ENCODE measurements around the gene DNAJC5.
A peak's percentile ranks its signal among the peaks of the same experiment; 100 is the strongest.

DNAJC5 gene

DNA sequence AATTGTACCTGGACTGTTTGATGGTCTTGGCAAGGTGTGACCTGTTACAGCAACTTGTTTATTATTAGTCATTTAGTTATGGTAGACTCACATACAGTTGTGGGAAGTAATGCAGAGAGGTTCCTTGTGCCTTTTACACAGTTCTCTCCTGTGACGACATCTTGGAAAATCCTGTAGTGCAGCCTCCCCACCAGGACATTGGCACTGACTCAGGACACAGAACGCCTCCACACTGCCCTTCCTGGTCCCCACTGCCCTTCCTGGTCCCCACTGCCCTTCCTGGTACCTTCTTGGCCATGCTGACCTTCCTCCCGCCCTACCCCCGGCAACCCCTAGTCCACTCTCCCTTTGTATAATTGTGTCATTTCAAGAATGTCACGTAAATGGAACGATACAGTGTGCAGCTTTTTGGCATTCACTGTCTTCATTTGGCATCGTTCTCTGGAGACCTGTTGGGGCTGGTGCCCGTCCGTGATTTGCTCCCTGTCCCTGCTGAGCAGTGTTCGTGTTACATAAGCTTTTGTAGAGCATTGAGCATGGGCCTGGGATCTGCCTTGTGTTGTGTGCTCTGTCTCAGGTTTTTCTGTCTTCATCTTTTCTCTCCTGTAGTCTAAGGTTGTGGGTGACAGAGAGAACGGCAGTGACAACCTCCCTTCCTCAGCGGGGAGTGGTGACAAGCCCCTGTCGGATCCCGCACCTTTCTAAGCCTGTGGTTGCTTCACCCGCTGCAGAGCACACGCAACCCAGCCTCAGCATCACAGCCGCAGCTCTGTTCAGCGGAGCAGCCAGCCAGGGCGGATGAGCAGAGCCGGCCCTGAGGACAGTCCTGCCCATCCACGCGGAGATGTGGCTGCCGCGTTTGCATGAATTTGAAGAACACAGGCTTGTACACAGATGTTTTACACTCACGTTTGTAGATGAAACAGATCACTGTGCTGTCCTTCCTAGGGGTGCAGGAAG is 5.4 kb upstream of the DNAJC5 start:
- Mint-ChIP-seq H3K4me3 (no peak overlapping the region), H3K36me3 (no peaks in the 10 kb centered on the region)

DNA sequence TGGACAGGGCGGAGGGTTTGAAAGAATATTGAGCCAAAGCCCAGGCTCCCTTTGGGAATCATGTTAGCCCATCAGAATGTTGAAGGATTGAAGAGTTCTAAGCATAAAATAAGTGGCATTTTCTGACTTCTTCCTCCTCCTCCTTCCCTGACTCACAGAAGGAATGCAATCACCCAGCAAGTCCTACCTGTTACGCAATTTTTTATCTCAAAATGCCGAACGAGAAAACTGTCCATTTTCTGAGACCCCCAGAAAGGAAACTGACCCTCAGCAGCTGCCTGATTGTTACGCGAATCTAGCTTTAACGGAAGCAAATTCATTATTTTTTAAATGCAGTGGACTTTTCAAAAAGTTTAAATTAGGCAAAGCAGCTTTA is 4.7 kb upstream of the DNAJC5 start:
- Mint-ChIP-seq H3K36me3 (no peaks in the 10 kb centered on the region), H3K4me1 (ENCODE audit: low read depth) (peaks cover 4% of the 10 kb centered on the region)

More for the DNA sequence above, 5.4 kb upstream of the DNAJC5 start:
- peaks cover 4% of the 10 kb centered on the region for H3K4me1 Mint-ChIP-seq (ENCODE audit: low read depth)
- H3K9me3 Mint-ChIP-seq (ENCODE audit: low read depth) = no peaks in the 10 kb centered on the region
- no peak overlapping the region for H3K27ac Mint-ChIP-seq
- H3K27me3 Mint-ChIP-seq = no peaks in the 10 kb centered on the region

DNA sequence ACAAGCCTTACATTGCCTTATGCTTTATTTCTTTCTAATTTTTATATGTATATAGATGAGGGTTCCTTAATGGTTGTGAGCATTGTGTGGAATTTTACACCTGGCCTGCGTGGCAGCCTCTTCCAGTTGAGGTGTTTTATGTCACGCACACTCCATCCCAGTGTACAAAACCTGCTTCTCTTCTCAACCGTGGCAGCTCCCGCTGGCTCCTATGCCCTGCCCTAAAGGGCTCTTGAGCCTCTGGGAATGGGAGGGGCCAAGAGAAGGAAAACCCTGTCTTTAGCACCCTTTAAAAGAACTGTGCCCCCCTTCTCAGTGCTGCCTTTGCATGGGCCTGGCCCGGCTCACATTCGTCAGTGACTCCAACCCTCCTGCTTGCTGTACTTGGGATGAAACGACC is 4.3 kb upstream of the DNAJC5 start:
- H3K9me3 Mint-ChIP-seq (ENCODE audit: low read depth) = no peaks in the 10 kb centered on the region
- no peak overlapping the region for H3K27ac Mint-ChIP-seq
- H3K4me3 Mint-ChIP-seq = no peak overlapping the region
- peaks cover 4% of the 10 kb centered on the region for H3K4me1 Mint-ChIP-seq (ENCODE audit: low read depth)
- H3K36me3 Mint-ChIP-seq = no peaks in the 10 kb centered on the region
- no peaks in the 10 kb centered on the region for H3K27me3 Mint-ChIP-seq

More for the DNA sequence above, 4.7 kb upstream of the DNAJC5 start:
- Mint-ChIP-seq H3K4me3 (no peak overlapping the region), H3K27me3 (no peaks in the 10 kb centered on the region), H3K27ac (no peak overlapping the region), H3K9me3 (ENCODE audit: low read depth) (no peaks in the 10 kb centered on the region)

DNA sequence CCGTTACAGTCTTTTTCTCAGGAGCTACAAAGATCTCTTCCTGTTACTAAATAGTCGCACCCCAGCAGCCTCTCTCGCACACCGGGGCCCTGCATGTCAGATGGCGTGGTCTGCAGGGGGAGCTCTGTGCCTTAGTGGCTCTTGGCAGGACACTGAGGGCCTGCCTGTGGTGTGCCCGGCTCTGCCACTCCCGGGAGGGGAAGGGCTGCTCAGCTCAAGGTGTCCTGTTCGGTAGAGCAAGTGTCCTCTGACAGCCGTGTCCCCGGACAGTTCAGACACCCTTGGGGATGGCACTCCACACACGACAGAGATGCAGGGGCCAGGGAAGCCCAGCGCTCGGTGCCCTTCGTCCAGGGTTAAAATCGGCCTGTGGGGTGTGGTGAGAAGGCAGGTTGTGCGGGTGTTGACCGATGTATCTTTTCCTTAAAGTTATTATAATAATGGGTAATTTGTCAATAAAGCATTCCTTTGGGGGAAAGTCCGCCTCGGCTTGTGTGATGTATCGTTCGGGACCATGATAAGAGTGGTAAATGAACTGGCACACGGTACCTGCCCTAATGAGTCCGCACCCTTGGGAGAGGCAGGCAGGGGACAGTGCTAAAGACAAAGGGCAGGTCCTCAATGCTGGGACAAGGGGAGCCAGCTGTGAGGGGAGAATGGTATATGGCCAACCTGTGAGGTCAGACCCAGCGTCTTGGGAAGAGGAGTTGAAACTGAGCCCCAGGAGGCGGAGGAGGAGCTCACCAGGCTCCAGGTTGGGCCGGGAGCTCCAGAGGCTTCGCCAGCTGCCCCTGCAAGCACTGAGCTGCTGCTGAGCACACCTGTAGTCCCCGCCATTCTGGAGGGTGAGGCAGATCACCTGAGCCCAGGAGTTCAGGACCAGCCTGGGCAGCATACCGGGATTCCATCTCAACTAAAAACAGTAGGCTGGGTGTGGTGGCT is 3.6 kb upstream of the DNAJC5 start:
- Mint-ChIP-seq H3K9me3 (ENCODE audit: low read depth) (no peaks in the 10 kb centered on the region), H3K4me1 (ENCODE audit: low read depth) (peaks cover 10% of the 10 kb centered on the region), H3K27ac (no peak overlapping the region), H3K27me3 (no peaks in the 10 kb centered on the region), H3K4me3 (no peak overlapping the region), H3K36me3 (no peaks in the 10 kb centered on the region)

DNA sequence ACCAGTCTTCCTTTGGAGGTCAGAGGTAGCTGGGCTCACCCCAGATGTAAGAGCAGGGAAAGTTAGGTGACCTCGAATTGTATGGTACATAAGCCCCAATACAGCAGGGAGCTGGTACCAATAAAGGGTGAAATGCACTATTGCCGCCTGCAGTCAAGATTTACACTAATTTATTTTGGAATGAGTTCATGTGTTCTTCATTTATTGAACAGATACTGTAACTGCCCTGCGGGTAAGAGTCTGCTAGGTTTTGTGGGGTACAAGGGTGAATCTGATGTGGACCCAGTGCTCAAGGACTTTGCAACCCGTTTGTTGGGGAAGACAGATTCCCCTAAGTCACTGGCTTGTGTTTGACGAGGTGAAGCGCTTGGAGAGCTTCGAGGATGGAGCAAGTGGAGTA is 2.5 kb upstream of the DNAJC5 start:
- Mint-ChIP-seq H3K36me3 (peaks cover under 1% of the 10 kb centered on the region), H3K4me3 (no peak overlapping the region), H3K9me3 (ENCODE audit: low read depth) (no peaks in the 10 kb centered on the region), H3K27me3 (no peaks in the 10 kb centered on the region), H3K4me1 (ENCODE audit: low read depth) (peaks cover 17% of the 10 kb centered on the region), H3K27ac (peak overlapping the region; percentile 8)

DNA sequence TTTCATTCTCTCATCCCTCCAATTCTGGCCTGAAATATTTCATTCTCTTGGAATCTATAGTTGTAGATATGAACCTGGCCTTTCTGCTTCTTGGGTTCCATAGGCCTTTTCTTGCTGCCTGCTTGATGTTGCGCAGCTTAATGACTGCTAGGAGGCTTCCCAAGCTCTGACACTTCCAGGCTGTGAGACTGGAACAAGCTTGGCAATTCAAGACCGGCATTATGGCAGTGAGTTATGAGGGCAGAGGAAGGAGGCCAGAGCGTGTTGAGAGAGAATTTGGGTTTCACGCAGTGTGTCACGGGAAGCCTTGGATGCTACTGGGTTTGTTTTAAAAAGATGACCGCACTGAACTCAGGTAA is 948 bp upstream of the DNAJC5 start:
- Mint-ChIP-seq H3K27ac (peak overlapping the region; percentile 91), H3K27me3 (no peaks in the 10 kb centered on the region), H3K36me3 (peaks cover 2% of the 10 kb centered on the region), H3K4me3 (peak overlapping the region; percentile 91), H3K9me3 (ENCODE audit: low read depth) (no peaks in the 10 kb centered on the region), H3K4me1 (ENCODE audit: low read depth) (peaks cover 32% of the 10 kb centered on the region)

DNA sequence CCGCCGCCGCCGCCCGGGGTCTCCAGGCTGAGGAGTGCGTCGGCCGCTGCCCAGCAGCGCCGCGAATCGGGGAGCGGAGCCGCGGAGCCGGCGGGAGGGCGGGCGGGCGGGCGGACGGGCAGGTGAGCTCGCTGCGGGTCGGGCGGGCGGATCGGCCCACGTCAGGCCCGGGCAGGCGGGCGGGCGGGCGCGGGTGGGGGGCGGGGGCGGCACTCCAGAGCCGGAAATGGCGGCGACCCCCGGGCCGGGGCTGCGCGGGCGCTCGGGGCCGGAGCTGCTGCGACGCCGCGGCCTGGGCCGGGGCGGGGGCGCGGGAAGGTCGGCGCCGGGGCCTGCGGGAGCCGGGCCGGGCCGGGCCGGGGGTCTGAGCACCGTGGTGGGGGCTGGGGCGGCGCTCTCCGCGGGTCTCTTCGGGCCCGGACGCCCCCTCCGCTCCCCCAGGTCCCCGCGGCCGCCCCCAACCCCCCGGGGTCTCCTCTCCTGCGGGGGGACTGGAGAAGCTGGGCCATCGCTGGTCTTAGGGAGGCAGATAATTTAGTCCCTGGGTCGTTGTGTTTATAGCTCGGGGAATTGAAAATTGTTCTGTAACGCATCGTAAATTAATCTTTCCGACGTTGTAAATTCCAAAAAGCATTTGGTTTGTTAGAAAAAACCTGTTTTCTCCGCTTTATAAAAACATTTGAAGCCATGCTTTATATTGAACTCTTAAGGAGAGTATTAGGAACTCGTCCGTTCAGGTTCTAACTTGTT is 451 bp downstream of the DNAJC5 start:
- Mint-ChIP-seq H3K4me3 (peak overlapping the region; percentile 96), H3K4me1 (ENCODE audit: low read depth) (peaks cover 38% of the 10 kb centered on the region), H3K36me3 (peaks cover 2% of the 10 kb centered on the region), H3K27ac (peak overlapping the region; percentile 96), H3K27me3 (no peaks in the 10 kb centered on the region), H3K9me3 (ENCODE audit: low read depth) (no peaks in the 10 kb centered on the region)

DNA sequence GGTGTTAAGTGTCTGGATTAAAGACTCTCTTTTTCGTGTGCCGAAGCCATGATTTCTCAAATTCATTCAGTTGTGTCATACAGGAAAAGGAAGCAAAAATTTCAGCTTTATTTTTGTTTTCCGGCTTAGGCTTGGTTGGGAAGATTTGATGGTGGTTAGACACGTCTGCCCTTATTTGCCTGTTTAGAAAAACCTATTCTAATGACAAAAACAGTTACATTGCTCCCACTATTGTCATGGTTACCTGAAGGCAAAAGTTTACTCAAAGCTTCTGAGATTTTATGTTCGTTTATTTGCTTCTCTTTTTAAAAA is 982 bp downstream of the DNAJC5 start:
- H3K4me1 Mint-ChIP-seq (ENCODE audit: low read depth) = peaks cover 43% of the 10 kb centered on the region
- no peaks in the 10 kb centered on the region for H3K9me3 Mint-ChIP-seq (ENCODE audit: low read depth)

DNA sequence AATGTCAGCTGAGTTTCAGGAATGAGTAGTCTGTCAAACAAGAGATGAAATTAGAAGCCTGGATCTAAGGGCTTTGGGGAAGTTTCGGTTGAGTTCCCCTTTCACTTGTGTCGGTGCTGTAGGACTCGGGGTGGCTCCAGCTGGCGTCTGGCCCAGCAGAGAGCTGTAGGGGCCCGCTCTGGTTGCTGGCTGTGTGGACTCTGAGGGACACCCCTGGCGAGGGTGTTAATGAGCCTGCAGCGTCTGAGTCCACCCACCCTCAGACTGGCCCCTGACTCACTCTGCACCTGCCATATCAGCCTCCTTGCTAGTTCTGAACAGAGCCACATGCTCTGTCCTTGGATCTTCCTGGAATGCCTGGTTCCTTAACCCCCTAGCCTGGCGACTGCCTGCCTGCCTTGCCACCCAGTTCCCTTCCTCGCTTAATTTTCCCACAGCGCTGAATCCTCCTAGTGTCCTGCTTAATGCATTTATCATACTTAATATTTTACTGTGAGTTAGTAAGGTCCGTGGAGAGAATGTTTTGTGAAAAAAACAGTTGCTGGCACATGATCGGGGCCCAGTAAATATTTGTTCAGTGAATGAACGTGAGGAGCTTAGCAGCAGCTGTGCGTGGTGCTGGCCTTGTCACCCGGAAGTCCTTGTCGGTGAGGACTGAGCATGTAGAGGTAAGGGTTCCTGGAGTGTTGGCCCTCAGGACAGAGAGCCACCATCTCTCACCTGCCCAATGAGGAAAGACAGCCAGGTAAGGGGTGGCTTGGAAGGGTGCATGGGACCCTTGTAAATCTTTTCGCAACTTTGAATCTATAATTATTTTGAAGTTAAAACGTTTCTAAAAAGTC is 1.6 kb downstream of the DNAJC5 start:
- H3K27me3 Mint-ChIP-seq = no peaks in the 10 kb centered on the region
- H3K9me3 Mint-ChIP-seq (ENCODE audit: low read depth) = no peaks in the 10 kb centered on the region
- peaks cover 2% of the 10 kb centered on the region for H3K36me3 Mint-ChIP-seq
- H3K4me3 Mint-ChIP-seq = peak overlapping the region; percentile 96
- peak overlapping the region; percentile 96 for H3K27ac Mint-ChIP-seq
- H3K4me1 Mint-ChIP-seq (ENCODE audit: low read depth) = peaks cover 49% of the 10 kb centered on the region

More for the DNA sequence above, 982 bp downstream of the DNAJC5 start:
- Mint-ChIP-seq H3K27me3 (no peaks in the 10 kb centered on the region), H3K4me3 (peak overlapping the region; percentile 96), H3K36me3 (peaks cover 2% of the 10 kb centered on the region), H3K27ac (peak overlapping the region; percentile 96)

DNA sequence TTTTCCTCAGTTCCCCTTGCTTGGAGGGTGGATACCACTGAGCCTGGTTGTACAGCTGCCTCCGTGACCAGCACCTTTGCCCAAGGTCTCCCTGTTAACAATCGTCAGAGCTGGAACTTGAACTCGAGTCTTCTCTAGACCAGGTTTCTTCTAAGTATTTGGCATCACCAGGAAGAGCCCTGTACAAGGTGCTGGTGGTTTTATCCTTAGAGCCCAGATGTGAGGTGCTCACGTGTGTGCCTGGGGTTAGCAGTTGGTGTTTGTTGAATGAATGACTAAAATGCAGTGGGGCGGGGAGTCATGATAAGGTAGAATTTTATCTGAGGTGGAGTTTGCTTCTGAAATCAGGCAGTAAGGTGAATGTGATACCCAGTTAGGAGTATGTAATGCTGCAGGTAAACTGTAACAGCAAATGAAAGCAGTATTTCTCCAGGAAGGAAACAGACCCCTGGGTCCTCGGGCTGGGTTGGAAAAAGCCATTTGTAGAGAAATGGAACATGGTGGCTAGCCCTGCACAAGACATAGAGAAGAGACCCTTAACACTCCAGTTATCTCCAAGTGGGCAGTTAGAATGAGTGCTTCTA is 3.1 kb downstream of the DNAJC5 start:
- Mint-ChIP-seq H3K27ac (peak overlapping the region; percentile 54), H3K27me3 (no peaks in the 10 kb centered on the region), H3K36me3 (peaks cover 2% of the 10 kb centered on the region), H3K4me1 (ENCODE audit: low read depth) (peaks cover 60% of the 10 kb centered on the region), H3K9me3 (ENCODE audit: low read depth) (no peaks in the 10 kb centered on the region), H3K4me3 (peak overlapping the region; percentile 73)

DNA sequence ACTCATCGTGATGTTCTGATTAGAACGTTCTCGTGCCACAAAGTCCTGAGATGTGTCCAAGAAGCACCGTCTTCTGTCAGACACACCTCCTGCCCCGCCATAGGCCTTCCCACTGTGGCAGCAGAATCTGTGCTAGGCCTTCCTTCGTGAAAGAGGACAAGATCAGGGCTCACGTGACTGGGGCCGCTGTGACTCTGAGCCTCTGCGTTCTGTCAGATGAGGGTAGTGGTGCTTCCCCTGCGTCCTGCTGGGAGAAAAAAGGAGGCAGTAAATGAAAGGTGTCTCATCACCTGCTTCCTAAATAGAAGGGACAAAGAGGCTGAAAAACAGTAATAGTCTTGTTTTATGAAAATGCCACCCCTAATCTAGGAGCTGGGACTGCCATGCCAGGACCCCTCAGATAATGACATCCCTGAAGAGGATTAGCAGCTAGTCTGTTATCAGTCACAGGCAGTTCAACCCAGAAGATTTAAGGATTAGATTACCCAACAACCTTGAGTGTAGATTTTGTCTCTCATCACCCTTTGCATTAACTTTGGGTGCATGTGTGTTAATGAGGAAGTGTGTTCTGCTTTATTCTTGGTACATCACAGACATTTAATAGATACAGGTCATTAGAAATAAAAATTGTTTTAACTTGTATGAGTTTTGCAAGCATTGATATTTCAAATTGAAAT is 4.1 kb downstream of the DNAJC5 start:
- Mint-ChIP-seq H3K4me1 (ENCODE audit: low read depth) (peaks cover 66% of the 10 kb centered on the region), H3K4me3 (peak overlapping the region; percentile 9), H3K27ac (peak overlapping the region; percentile 86), H3K36me3 (peaks cover 2% of the 10 kb centered on the region), H3K9me3 (ENCODE audit: low read depth) (no peaks in the 10 kb centered on the region), H3K27me3 (no peaks in the 10 kb centered on the region)

DNA sequence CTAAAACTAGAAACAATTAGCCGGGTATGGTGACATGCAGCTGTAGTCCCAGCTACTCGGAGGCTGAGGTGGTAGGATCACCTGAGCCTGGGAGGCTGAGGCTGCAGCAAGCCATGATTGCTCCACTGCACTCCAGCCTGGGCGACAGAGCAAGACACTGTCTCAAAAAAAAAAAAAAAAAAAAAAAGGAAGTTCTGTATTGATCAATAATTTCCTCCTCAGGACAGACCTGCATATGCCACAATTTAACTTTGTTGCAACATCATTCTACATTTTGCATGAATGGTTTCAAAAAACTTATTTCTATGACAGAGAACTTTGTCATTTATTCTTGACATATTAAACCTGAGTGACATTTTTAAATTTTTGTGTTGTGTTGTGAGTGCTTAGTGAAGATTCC is 5.5 kb downstream of the DNAJC5 start:
- peaks cover 2% of the 10 kb centered on the region for H3K36me3 Mint-ChIP-seq
- no peaks in the 10 kb centered on the region for H3K27me3 Mint-ChIP-seq
- H3K4me3 Mint-ChIP-seq = no peak overlapping the region
- H3K9me3 Mint-ChIP-seq (ENCODE audit: low read depth) = no peaks in the 10 kb centered on the region
- H3K4me1 Mint-ChIP-seq (ENCODE audit: low read depth) = peaks cover 72% of the 10 kb centered on the region
- H3K27ac Mint-ChIP-seq = peak overlapping the region; percentile 46

DNA sequence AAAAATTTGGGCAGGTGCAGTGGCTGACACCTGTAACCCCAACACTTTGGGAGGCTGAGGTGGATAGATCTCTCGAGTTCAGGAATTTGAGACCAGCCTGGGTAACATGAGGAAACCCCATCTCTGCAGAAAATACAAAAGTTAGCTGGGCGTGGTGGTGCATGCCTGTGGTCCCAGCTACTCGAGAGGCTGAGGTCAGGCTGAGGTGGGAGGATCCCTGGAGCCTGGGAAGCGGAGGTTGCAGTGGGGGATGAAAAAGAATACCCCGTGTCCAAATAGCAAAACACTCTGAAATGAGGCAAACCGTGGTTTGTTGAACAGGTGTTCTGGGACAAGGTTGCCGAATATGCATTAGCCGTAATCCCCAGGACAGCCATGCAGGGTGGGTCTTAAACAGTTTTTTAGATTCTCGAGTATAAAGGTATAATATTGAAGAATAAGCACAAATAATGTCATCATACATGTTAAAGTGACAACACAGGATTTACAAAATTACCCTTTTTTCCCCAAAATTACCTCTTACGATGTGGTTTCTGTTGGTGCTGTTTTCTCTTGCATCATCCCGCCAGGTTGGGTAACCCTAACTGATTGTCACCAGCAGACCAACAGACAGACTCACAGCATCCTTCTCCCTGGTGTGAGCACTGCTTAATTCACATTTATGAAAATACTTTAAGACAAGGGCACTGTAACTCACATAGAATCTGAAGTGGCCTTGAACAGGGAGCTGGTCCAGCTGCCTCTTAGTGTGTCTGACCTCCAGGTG is 9.1 kb downstream of the DNAJC5 start:
- peak overlapping the region; percentile 28 for H3K27ac Mint-ChIP-seq
- no peaks in the 10 kb centered on the region for H3K36me3 Mint-ChIP-seq
- H3K4me1 Mint-ChIP-seq (ENCODE audit: low read depth) = peaks cover 50% of the 10 kb centered on the region
- peak overlapping the region; percentile 32 for H3K4me3 Mint-ChIP-seq
- H3K27me3 Mint-ChIP-seq = no peaks in the 10 kb centered on the region
- no peaks in the 10 kb centered on the region for H3K9me3 Mint-ChIP-seq (ENCODE audit: low read depth)
